GM11168 (cell line): Measurements from ENCODE around the gene EEFSEC.

ENCODE experiments used
- in situ Hi-C: fragments of 300-500 bp; cut with MboI; formaldehyde crosslinking; loops from one replicate; pipeline ENCODE4 v1.12.0; 2022; ENCODE audit warnings: low sequenced_read_pairs; ENCODE audit not compliant: unreplicated experiment

EEFSEC gene

GRCh38 chr3:128447561-128448013, 294.3 kb downstream of the EEFSEC start:
- in situ Hi-C loops: no loop called here

- in situ Hi-C loops: no loop called here
Observed at GRCh38 chr3:128448491-128448890, 295.2 kb downstream of the EEFSEC start.

GRCh38 chr3:128449111-128449638, 295.9 kb downstream of the EEFSEC start:
- in situ Hi-C loops: no loop called here

- in situ Hi-C loops: no loop called here
Observed at GRCh38 chr3:128452120-128452519, 298.8 kb downstream of the EEFSEC start.

GRCh38 chr3:128452678-128453275, 299.5 kb downstream of the EEFSEC start:
- in situ Hi-C loops: no loop called here

- in situ Hi-C loops: no loop called here
Observed at GRCh38 chr3:128453501-128454309, 300.4 kb downstream of the EEFSEC start.

- in situ Hi-C loops: no loop called here
Observed at GRCh38 chr3:128454310-128454618, 301.0 kb downstream of the EEFSEC start.

GRCh38 chr3:128455116-128455515, 301.8 kb downstream of the EEFSEC start:
- in situ Hi-C loops: no loop called here

- in situ Hi-C loops: no loop called here
Observed at GRCh38 chr3:128455786-128456748, 302.8 kb downstream of the EEFSEC start.

- in situ Hi-C loops: no loop called here
Observed at GRCh38 chr3:128456776-128457715, 303.8 kb downstream of the EEFSEC start.

GRCh38 chr3:128457937-128458336, 304.7 kb downstream of the EEFSEC start:
- in situ Hi-C loops: no loop called here
